H9 (cell line): ENCODE results near the gene RAB40C. TPM values are rescaled to one million over a fixed set of nuclear protein-coding genes. Genes with fewer than 3 reads are reported as not detected.

ENCODE experiments used
- DNase-seq: peaks from one replicate; pipeline ENCODE4 v3.0.0-alpha.2; 2017
- H2AFZ ChIP-seq: one replicate; pipeline ENCODE4 v1.6.1; 2013; ENCODE audit warnings: mild to moderate bottlenecking, low read length, control low read depth, moderate library complexity
- H2AK5ac ChIP-seq: 2 replicates; pipeline ENCODE4 v1.6.1; 2013; ENCODE audit warnings: low read length, control low read depth, mixed read lengths; ENCODE audit not compliant: insufficient read length
- H2BK120ac ChIP-seq: one replicate; pipeline ENCODE4 v1.6.1; 2013; ENCODE audit warnings: low read depth, mild to moderate bottlenecking, low read length, control low read depth, inconsistent platforms; ENCODE audit not compliant: poor library complexity, severe bottlenecking
- H2BK12ac ChIP-seq: 2 replicates; pipeline ENCODE4 v1.6.1; 2013; ENCODE audit warnings: low read length, control low read depth, mixed read lengths, low read depth; ENCODE audit not compliant: insufficient read length
- H2BK15ac ChIP-seq: 2 replicates; pipeline ENCODE4 v1.6.1; 2013; ENCODE audit warnings: low read depth, low read length, control low read depth
- H2BK20ac ChIP-seq: one replicate; pipeline ENCODE4 v1.6.1; 2013; ENCODE audit warnings: low read depth, mild to moderate bottlenecking, low read length, control low read depth, inconsistent platforms; ENCODE audit not compliant: poor library complexity, severe bottlenecking
- H2BK5ac ChIP-seq: 2 replicates; pipeline ENCODE4 v1.6.1; 2013; ENCODE audit warnings: low read length, control low read depth, mixed read lengths; ENCODE audit not compliant: insufficient read length
- H3K14ac ChIP-seq: 2 replicates; pipeline ENCODE4 v1.6.1; 2013; ENCODE audit warnings: low read length, control low read depth; ENCODE audit not compliant: insufficient read depth
- H3K18ac ChIP-seq: 2 replicates; pipeline ENCODE4 v1.6.1; 2013; ENCODE audit warnings: low read depth, mild to moderate bottlenecking, mixed read lengths, low read length, control low read depth; ENCODE audit not compliant: insufficient read length
- H3K23ac ChIP-seq: 2 replicates; pipeline ENCODE4 v1.6.1; 2013; ENCODE audit warnings: low read length, control low read depth, mixed read lengths, low read depth; ENCODE audit not compliant: insufficient read length
- H3K23me2 ChIP-seq: 2 replicates; pipeline ENCODE4 v1.6.1; 2013; ENCODE audit warnings: low read depth, mild to moderate bottlenecking, mixed read lengths, low read length, control low read depth; ENCODE audit not compliant: insufficient read length, poor library complexity, severe bottlenecking
- H3K27ac ChIP-seq: 2 replicates; pipeline ENCODE4 v1.5.1; 2013; ENCODE audit warnings: low read length, control low read depth, mixed read lengths, low read depth; ENCODE audit not compliant: insufficient read length
- H3K27me3 ChIP-seq: 2 replicates; pipeline ENCODE4 v1.6.1; 2013; ENCODE audit warnings: low read length, control low read depth, inconsistent platforms; ENCODE audit not compliant: insufficient read depth
- H3K4ac ChIP-seq: 2 replicates; pipeline ENCODE4 v1.6.1; 2013; ENCODE audit warnings: low read depth, mild to moderate bottlenecking, control low read depth, inconsistent platforms, low read length, moderate library complexity
- H3K4me1 ChIP-seq: 2 replicates; pipeline ENCODE4 v1.6.1; 2013; ENCODE audit warnings: low read length, control low read depth, inconsistent platforms; ENCODE audit not compliant: insufficient read depth
- H3K4me2 ChIP-seq: 2 replicates; pipeline ENCODE4 v1.6.1; 2013; ENCODE audit warnings: low read length, control low read depth, mixed read lengths; ENCODE audit not compliant: insufficient read length, insufficient read depth
- H3K56ac ChIP-seq: 2 replicates; pipeline ENCODE4 v1.6.1; 2013; ENCODE audit warnings: low read depth, mild to moderate bottlenecking, mixed read lengths, low read length, control low read depth; ENCODE audit not compliant: insufficient read length
- H3K79me1 ChIP-seq: 2 replicates; pipeline ENCODE4 v1.6.1; 2013; ENCODE audit warnings: low read depth, mild to moderate bottlenecking, moderate library complexity, low read length, control low read depth, inconsistent platforms; ENCODE audit not compliant: insufficient read depth, poor library complexity, severe bottlenecking
- H3K79me2 ChIP-seq: 2 replicates; pipeline ENCODE4 v1.6.1; 2013; ENCODE audit warnings: low read length, control low read depth, inconsistent platforms; ENCODE audit not compliant: insufficient read depth
- H3K9ac ChIP-seq: 2 replicates; pipeline ENCODE4 v1.6.1; 2013; ENCODE audit warnings: low read length, control low read depth, mixed read lengths; ENCODE audit not compliant: insufficient read length; ENCODE audit errors: extremely low read depth
- H3K9me3 ChIP-seq: one replicate; pipeline ENCODE4 v1.6.1; 2013; ENCODE audit warnings: low read depth, low read length, inconsistent platforms; ENCODE audit not compliant: control insufficient read depth
- H3T11ph ChIP-seq: one replicate; pipeline ENCODE4 v1.6.1; 2013; ENCODE audit warnings: mild to moderate bottlenecking, low read length, control low read depth, inconsistent platforms
- H4K20me1 ChIP-seq: one replicate; pipeline ENCODE4 v1.6.1; 2013; ENCODE audit not compliant: control insufficient read depth, insufficient read length, insufficient read depth
- H4K5ac ChIP-seq: 2 replicates; pipeline ENCODE4 v1.6.1; 2013; ENCODE audit warnings: low read depth, mild to moderate bottlenecking, mixed read lengths, low read length, control low read depth; ENCODE audit not compliant: insufficient read length
- H4K8ac ChIP-seq: replicated peaks from 2 replicates; pipeline ENCODE4 v1.6.1; 2013; ENCODE audit warnings: low read length, control low read depth, mixed read lengths, low read depth; ENCODE audit not compliant: insufficient read length
- H4K91ac ChIP-seq: 2 replicates; pipeline ENCODE4 v1.6.1; 2013; ENCODE audit warnings: low read depth, mild to moderate bottlenecking, moderate library complexity, mixed read lengths, low read length, control low read depth; ENCODE audit not compliant: insufficient read length
- H3K27ac Mint-ChIP-seq, 3 experiments: 2 replicates in 2 of 3; 3 replicates in 1 of 3; pipeline ENCODE4 v1.8.0; 2020 to 2021; ENCODE audit warnings: mixed read lengths in 3 of 3, mild to moderate bottlenecking in 1 of 3, moderate library complexity in 1 of 3
- H3K27me3 Mint-ChIP-seq: 2 replicates; pipeline ENCODE4 v1.8.0; 2021; ENCODE audit warnings: low read depth, mild to moderate bottlenecking, moderate library complexity, mixed read lengths
- H3K36me3 Mint-ChIP-seq, 3 experiments: 2 replicates in 2 of 3; 3 replicates in 1 of 3; pipeline ENCODE4 v1.8.0; 2020 to 2021; ENCODE audit warnings: low read depth in 3 of 3, mixed read lengths in 3 of 3; ENCODE audit not compliant: insufficient read depth in 1 of 3
- H3K4me1 Mint-ChIP-seq, 2 experiments: 2 replicates each; pipeline ENCODE4 v1.8.0; 2020; ENCODE audit warnings: mixed read lengths in 2 of 2
- H3K4me3 Mint-ChIP-seq, 2 experiments: 2 replicates in 1 of 2; 3 replicates in 1 of 2; pipeline ENCODE4 v1.8.0; 2020 to 2021; ENCODE audit warnings: mild to moderate bottlenecking in 2 of 2, mixed read lengths in 2 of 2, moderate library complexity in 1 of 2
- H3K9me3 Mint-ChIP-seq, 2 experiments: 2 replicates in 1 of 2; 3 replicates in 1 of 2; pipeline ENCODE4 v1.8.0; 2020; ENCODE audit warnings: mild to moderate bottlenecking in 2 of 2, mixed read lengths in 2 of 2, moderate library complexity in 1 of 2
- CTCF ChIP-seq: fragments of 200-600 bp; sonication (generic); conservative IDR thresholded peaks from 3 replicates; pipeline ENCODE4 v1.8.0; 2021; ENCODE audit warnings: antibody characterized with exemption, mild to moderate bottlenecking
- WGBS: extraction: QIAGEN DNeasy Blood & Tissue Kit; methylation state at CpG from one replicate; pipeline ENCODE4 v1.1.7; 2013; ENCODE audit warnings: missing lambda C conversion rate, low lambda C conversion rate, mixed read lengths; ENCODE audit not compliant: insufficient read length; ENCODE audit errors: extremely low coverage; 5-methylcytosine and 5-hydroxymethylcytosine counted together
- total RNA-seq: library from RNA; stranded (reverse); gene quantifications from 2 replicates; pipeline ENCODE4 v1.2.1, GENCODE V29; 2021

RAB40C gene
- total RNA-seq, 1 experiment from 2014 or later: 19.1 TPM

GRCh38 chr16:667113-667779, 77.4 kb downstream of the RAB40C start:
- H3K4me3 Mint-ChIP-seq: peak overlapping the region; percentile 77 to 82
- H4K5ac ChIP-seq: no peak overlapping the region
- H3K4me1 ChIP-seq: no peaks in the 10 kb centered on the region
- no peak overlapping the region for H3K4me2 ChIP-seq
- no peak overlapping the region for H3K4ac ChIP-seq
- peaks cover 2% of the 10 kb centered on the region in 2 experiments; a peak in 3 of 4 replicates for H3K4me1 Mint-ChIP-seq
- H2BK20ac ChIP-seq: no peak overlapping the region
- H3K9ac ChIP-seq: no peak overlapping the region
- no peak overlapping the region for H3K14ac ChIP-seq
- no peaks in the 10 kb centered on the region for H3K79me1 ChIP-seq
- no CpG with 5 or more reads among the region's 22 CpGs for WGBS
- no peaks in the 10 kb centered on the region for H3K27me3 ChIP-seq
- H4K91ac ChIP-seq: no peak overlapping the region
- H3K36me3 Mint-ChIP-seq: peaks cover 8 to 28% (median 27%) of the 10 kb centered on the region in 3 experiments; a peak in 6 of 7 replicates
- no peak overlapping the region for H2BK5ac ChIP-seq
- no peak overlapping the region for H2BK15ac ChIP-seq
- no peak overlapping the region for H3K27ac ChIP-seq
- no peak overlapping the region for H2BK12ac ChIP-seq
- H4K8ac ChIP-seq: no peak overlapping the region
- H3K23me2 ChIP-seq: no peaks in the 10 kb centered on the region
- no peaks in the 10 kb centered on the region for H3K9me3 Mint-ChIP-seq
- H3T11ph ChIP-seq: no peak overlapping the region
- H3K56ac ChIP-seq: no peak overlapping the region
- H2AFZ ChIP-seq: no peak overlapping the region
- H2BK120ac ChIP-seq: no peak overlapping the region
- H3K9me3 ChIP-seq: no peaks in the 10 kb centered on the region
- no peak for DNase-seq
- H3K27ac Mint-ChIP-seq: peak overlapping the region in 1 of 3 experiments; percentile 72; a peak in 3 of 7 replicates
- H4K20me1 ChIP-seq: no peaks in the 10 kb centered on the region
- H3K23ac ChIP-seq: no peak overlapping the region
- H3K79me2 ChIP-seq: no peaks in the 10 kb centered on the region; the same call in 1 of the 2 replicates
- no peak for TF ChIP-seq CTCF
- no peak overlapping the region for H3K18ac ChIP-seq
- no peaks in the 10 kb centered on the region for H3K27me3 Mint-ChIP-seq
- no peak overlapping the region for H2AK5ac ChIP-seq
